ENCODE data around the gene ZFP36. TPM values are rescaled to one million over a fixed set of nuclear protein-coding genes. Genes with fewer than 3 reads are reported as not detected.
A peak's percentile ranks its signal among the peaks of the same experiment; 100 is the strongest.
"Not testable (repeated sequence)": the region's sequence is repeated elsewhere in the genome, so short reads cannot be mapped to it uniquely, and the experiment has no call there.

Gene ZFP36, protein sequence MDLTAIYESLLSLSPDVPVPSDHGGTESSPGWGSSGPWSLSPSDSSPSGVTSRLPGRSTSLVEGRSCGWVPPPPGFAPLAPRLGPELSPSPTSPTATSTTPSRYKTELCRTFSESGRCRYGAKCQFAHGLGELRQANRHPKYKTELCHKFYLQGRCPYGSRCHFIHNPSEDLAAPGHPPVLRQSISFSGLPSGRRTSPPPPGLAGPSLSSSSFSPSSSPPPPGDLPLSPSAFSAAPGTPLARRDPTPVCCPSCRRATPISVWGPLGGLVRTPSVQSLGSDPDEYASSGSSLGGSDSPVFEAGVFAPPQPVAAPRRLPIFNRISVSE
- total RNA-seq = 24.5 TPM

DNA sequence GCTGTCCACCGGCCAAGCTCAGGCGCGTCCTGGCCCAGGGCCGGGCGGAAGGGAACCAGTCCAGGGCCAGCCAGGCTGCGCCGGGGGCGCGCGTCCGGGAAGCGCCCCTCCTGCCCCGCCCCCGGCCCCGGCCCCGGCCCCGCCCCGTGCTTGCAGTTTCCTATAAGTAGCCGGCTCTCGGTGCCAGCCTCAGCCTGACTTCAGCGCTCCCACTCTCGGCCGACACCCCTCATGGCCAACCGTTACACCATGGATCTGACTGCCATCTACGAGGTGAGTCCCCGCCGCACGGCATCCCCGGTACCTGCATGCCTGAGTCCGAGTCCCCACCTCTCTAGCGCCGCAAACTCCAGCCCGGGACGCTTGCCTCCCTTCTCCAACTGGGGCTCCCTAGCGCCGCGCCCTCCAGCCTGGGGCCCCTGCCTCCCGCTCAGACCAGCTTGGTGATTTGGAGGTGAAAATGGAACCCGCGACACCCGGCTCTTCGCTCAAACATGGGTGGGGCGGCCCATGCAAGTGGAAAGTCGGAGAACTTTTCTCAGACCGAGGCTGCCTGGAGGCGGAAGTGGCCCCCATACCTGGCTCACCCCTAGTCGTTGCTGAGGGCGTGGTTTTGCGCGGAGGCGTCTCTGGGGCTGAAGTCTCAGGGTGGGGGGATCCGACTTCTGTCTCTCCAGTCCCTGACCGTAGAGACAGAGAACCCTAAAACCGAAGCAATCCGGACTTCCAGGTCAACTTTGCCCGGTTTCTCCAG lies at the start of gene ZFP36:
TSS of gene ZFP36 (plus strand) at position 192 of the 754 bp plus-strand sequence. CDS start at position 250, 58 bp downstream.
- peak; percentile 93 for DNase-seq

DNA sequence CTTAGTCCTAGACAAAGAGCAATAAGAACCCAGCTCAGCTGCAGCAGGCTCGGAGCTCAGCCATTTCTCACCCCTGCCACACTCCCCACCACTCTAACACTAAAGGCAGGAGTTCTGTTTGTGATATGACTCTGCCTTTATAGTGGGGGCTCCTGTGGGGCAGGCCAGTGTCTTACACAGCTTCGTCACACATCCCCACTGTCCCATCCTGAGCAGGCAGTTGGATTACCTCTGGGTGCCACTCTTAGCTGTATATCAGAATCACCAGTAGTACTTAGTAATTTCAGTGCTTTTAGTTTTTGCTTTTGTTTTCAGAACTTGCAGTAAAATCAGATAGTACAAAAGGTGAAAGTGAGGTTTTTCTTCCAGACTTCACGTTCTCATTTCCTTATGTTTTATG lies 47.6 kb upstream of the ZFP36 start:
- no peak for DNase-seq

DNA sequence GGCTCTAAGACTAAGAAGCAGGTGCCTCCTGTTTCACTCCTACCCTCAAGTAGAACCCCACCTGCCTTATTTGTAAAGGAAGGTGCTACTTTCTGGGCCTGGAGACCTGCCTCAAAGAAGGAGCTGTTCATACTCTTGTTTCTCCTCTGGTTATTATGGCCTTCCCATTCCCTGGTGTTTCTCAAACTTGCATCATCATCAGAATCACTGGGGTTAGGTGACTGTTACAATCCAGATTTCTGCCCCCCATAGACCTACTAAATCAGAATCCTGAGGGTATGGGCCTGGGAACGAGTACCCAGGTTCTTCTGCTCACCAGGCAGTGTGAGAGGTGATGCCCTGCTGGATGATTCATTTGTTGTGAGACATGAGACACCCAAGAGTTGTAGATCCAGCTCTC lies 46.0 kb upstream of the ZFP36 start:
- no peak for DNase-seq

DNA sequence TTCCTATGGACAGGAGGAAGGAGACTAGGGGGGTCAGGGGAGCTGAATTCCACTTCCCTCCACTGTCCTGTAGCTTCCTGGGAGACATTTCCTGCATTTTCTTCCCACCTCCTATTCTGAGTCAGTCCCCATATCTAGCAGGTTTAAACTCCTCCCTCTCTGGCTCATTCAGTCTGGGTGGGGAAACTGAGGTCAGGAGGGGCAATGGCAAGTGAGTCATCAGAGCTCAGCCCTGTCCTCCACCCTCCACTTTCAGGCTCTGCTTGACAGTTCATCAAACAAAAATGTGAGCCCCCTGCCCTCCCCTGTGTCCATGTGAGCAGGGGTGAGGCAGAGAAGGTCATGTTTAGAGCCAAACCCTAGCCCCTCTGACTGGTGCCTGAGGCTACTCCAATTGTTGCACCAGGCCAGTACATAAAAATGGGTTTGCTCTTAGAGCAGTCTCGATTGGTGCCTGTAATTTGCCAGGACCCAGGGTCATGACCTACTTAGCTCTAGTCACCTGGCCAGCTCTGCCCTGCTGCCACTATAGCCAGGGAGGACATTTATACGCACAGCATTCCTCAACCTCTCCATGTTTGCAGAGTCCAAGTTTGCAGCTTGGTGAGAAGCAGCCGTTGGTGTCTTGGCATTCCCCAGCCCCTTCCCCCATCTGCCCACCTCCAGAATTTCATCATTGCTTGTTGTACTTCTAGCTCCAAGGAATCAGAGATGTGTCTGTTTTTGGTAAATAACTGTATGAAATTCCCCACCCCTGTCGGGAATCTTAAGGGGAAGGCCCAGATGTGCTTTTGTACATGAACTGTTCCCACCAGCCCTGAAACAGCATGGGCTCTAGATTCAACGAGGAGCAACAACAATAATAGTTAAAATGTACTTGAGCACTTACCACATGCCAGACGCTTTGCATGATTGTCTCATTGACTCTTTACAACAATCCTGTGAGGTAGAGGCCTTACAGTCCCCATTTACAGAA lies 43.7 kb upstream of the ZFP36 start:
- DNase-seq = no peak

DNA sequence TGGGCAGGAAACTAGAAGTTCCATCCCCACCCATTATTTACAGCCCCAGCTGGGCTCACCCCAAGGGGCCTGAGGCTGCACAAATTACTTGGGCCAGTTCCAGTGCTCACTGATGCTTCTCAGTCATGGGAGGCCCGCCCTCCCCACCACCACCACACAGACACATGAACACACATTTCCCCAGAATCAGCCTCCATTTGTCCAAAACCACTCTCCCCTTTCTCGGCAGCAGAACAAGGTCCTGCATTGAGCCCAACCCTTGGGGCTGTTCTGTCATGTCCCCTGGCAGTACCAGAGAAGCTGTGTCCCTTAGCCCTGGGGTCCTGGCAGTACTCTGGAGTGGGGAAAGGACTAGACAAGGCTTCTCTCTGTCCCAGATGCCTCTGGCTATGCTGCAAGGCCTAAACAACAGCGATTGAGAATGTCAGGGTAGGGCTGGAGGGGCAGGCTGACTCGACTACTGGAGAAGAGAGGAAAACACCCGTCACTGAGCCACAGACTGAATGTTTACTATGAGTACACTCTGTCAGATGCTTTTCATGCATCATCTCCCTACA lies 42.7 kb upstream of the ZFP36 start:
- peak; percentile 50 for DNase-seq

DNA sequence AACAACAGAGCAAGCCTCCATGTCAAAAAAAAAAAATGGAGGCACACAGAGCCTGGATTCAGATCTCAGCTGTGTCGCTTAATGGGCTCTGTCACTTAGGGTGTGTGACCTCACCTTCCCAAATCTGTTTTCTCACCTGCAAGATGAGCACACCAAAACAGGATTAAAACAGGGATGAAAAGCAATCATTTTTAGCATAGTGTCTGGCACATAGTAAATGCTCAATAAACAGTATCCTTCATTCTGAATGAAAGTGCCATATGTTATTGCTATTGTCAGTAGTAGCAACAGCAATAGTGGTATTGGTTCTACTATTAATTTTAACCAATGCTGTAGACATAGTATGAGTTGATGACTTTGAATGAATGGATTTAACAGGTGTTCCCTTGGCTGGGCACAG lies 41.1 kb upstream of the ZFP36 start:
- no peak for DNase-seq

DNA sequence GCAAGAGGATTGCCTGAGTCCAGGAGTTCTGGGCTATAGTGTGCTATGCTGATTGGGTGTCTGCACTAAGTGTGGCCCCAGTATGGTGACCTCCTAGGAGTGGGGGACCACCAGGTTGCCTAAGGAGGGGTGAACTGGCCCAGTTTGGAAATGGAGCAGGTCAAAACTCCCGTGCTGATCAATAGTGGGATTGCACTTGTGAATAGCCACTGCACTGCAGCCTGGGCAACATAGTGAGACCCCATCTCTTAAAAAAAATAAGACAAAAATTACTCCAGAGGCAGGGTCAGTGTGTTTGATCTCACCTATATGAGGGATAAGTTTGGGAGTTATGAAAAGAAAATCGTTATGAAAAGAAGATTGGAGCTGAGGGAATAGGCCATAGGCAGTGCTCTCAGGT lies 37.4 kb upstream of the ZFP36 start:
- DNase-seq = no peak

DNA sequence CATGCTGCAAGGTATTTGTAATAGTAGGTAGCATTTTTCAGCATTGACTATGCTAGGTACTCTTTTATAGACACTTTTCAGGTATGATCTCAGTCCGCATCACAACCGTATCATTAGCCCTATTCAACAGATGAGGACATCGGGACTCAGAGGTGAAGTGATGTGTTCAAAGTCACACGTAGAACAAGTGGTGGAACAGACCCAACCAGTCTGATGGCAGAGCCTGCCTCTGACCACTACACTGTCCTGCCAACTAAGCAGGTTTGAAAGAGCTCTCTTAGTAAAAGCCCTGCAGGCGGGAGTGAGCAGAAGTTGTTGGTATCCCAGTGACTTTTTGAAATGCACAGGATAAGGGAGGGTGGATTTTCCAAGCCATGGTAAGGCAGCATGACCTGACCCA lies 35.9 kb upstream of the ZFP36 start:
- no peak for DNase-seq

DNA sequence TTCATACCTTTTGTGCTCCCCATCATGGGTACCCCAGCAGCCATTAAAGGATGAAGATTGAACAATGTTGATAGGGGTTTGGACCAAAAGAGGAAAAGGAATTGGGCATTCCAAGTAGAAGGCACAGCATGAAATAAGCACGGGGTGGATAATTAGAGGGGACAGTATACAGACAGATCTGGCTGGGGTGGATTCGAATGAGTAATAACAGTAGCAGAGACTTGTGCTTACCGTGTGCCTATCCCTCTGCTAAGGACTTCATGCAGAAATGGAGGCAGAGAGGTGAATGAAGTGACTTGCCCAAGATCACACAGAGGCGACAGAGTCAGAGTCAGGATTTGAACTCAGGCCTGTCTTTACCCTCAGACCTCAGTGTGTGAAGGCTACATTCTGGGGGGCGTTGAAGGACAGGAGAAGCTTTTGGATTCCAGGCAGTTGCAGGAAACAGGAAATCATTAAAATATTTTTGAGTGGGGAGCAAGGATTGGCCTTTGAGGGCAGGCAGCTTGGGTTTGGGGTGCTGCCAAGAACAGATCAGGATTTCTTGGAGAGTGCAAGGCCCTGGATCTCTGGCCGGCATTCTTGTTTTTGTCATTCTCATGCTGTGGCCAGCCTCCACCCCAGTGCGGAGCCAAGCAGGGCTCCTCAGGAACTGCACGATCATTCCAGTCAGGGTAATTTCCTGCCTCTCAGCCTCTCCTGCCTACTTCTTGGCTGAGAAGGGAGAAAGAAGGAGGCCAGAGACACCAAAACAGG lies 34.4 kb upstream of the ZFP36 start:
- DNase-seq = peak; percentile 66

DNA sequence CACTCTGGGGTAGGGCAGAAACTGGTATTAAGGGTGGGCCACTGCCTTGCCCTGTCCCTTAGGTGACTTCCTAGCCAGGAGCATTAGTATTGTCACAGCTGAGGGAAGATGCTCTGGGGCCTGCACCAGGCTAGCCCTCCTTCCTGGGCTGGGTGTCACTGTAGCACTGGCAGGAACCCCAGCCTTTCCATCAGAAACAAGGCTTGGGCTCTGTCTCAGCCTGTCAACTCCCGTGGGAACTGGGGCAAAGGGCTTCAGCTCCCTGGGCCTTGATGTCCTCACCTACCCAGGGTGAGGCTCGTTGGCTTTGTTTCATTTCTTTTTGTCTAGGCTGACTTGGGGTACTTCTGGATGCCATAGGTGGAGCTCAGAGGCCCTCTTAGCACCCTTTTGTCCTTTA lies 33.7 kb upstream of the ZFP36 start:
- no peak for DNase-seq

DNA sequence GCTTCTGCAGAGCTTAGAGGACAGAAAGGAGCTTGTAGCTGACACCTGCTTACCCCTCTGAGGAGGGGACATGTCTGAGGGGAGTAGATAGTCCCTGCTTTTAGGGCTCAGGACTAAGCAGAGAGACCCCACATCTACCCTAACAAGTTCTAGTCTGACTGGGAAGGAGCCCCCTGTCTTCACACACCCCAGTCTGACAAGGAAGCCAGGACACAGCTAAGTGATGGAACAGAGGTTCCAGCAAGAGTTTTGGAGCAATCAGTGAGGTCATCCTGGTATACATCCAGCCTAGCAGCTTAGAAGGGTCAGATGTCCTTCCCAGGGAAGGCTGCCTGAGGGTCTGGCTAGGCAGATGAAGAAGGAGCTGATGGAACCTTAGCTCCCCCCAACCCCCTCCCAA lies 30.7 kb upstream of the ZFP36 start:
- no peak for DNase-seq

DNA sequence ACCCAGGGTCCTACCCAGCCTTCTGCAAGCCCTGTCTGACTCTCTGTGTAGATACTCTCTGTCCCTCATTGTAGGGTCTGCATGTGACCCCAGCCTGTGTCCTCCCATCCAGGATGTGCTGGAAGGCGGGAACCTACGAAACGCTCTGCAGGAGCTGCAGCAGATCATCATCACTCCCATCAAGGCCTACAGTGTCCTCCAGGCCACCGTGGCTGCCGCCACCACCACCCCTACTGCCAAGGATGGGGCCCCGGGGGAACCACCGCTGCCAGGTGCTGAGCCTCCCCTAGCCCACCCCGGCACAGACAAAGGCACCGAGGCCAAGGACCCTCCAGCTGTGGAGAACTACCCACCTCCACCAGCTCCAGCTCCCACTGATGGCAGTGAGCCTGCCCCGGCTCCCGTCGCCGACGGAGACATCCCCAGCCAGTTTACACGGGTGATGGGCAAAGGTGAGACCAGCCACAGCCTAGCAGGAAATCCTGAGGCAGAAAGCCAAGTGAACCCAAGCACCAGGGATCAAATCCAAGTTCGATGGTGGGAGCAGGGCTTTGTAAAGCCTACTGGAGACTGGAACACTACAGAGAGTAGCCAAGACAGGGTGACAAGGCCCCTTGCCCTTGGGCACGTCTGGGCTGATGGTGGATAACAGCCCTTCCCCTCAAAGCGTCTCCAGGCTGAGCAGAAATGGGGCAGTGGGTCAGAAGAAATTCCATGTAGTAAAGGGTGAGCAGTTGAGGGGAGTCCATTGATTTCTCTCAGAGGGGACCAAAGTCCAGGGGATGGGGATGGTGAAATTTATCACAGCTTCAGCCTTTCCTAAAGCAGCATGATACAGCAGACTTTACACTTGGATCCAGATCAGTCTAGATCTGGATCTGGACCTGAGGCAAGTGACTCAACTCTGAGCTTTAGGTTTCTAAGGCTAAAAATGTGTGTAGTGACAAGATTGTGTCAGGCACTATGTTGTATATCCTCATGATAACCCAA lies 29.0 kb upstream of the ZFP36 start:
- DNase-seq = no peak

DNA sequence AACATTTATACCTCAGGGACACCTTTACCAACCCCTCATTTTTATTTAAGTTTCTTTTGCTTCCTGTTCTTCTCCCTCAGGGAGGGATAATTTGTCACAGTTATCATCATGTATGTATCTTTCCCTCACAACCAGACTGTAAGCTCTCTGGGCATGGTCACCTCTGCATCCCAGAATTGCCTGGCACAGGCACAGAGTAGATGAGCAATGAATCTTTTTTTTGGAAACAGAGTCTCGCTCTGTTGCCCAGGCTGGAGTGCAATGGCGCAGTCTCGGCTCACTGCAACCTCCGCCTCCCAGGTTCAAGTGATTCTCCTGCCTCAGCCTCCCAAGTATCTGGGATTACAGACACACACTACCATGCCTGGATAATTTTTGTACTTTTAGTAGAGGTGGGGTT lies 27.3 kb upstream of the ZFP36 start:
- not testable (repeated sequence) for DNase-seq

DNA sequence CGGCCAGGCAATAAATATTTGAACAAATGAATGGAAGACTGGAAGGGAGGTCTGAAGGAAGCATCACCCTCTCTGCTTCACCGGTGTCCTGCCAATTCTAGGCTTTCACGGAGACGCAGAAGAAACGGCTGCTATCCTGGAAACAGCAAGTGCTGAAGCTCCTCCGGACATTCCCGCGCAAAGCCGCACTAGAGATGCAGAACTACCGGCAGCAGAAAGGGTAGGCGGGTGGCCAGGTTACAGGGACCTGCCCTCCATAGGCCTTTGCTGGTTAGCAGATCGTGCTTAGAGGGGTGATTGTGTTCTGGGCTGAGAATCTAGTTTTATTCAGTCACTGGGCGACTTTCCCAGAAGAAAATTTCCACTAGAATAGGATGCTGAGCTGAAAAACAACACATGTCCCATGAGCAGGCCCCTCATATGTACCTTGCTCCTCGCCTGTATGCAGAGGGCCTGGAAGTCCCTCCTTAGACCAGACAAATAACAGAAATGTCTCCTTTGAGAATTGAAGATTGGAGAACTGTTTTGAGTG lies 26.7 kb upstream of the ZFP36 start:
- no peak for DNase-seq

DNA sequence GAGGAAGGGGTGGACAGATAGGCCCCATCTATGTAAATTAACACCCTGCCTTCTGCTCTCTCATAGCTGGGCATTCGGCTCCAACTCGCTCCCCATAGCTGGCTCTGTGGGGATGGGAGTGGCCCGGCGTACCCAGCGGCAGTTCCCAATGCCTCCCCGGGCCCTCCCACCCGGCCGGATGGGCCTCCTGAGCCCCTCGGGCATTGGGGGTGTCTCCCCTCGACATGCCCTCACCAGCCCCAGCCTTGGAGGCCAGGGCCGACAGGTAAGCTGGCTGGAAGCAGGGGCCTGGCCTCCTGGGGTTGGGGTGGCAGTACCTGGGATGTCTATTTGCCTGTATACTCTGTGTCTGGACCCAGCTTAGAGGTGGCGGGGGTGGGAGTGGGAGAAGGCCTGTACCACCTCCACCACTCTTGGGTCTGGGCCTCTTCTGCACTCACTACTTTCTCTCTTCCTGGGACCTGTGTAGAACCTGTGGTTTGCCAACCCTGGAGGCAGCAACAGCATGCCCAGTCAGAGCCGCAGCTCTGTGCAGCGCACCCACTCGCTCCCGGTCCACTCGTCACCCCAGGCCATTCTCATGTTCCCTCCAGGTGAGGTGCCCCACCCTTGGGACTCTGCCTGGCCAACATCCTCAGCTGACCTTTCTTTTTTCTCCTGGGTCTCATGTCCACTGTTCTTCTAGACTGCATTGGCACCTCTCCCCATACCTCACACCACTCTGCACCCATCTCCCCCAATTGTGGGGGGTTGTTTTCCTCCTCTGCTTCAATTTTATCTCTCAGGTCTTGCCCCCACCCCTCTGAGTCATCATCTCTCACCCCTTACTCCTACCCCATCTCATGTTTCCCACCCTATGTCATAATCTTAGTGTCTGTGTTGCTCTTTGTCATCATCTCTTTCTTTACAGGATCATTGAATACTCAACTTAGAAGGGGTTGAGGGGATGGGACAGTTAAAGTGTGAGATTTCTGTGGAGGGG lies 25.8 kb upstream of the ZFP36 start:
- DNase-seq = no peak

DNA sequence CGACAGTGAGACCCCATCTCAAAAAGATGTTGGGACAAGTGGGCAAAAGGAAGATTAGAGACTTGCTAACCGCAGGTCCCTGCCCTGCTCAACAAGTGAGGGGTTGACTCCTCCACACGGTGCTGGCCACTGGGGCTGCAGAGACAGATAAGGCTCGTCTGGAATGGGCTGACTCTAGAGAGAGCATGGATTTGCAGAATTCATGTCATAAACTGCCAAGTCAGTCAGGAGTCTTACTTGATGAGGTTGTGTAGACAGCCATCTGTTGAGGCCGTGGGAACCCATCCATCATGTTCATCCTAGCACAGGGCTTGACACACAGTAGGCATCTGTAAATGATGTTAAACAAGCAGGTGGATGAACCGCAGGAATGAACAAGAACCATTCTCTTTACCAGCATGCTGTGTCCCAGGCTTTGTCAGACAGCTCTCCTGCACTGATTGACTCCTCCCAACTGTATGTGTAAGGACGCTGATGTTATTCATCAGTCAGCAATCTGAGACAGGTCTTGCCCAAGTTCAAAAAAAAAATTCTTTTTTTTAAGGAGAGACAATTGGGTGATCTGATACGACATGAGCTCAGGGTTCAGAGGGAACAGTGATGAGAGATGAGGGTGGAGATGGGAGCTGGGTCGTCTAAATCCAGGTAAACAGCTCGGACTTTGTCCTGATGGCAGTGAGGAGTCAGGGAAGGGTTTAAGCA lies 24.6 kb upstream of the ZFP36 start:
- DNase-seq = no peak

DNA sequence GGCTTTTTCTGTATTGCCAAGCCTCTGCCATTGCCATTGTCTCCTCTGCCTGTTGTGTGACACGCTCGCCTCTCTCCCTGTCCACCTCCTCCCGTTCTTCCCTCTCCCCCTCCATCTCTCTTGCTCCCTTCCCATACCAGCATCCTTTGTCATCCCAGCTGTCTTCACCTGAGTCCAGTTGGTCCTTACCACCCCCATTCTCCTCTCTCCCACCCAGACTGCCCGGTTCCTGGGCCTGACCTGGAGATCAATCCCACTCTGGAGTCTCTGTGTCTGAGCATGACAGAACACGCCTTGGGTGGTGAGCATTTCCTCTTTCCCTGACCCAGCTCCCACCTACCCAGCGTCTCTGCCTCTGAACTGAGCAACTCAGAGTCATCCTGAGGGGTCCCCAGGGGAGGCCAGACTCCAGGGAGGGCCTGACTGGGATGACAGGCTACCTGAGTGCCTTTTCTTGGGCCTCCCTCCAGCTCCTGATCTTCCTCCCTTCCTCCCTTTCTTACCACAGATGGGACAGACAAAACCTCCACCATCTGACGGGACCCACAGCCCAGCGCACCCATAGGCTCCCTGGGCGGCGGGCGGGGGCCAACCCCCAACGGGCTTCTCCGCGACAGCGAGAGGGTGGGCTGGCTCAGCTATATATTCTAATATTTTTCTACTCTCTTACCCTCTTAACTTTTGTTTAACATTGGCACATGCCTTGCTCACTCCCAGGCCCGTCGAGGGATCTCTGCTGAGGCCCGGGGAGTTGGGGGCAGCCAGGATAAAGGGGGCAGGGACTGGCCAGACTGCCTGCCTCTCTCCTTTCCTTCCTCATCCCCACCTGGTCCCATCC lies 23.4 kb upstream of the ZFP36 start:
- DNase-seq = no peak

All from tongue (tissue), 2 donors.